GM19438 (cell line): ENCODE measurements around the gene RAB5B.

Experiments used
- ATAC-seq: cut with Tn5 transposase; IDR thresholded peaks from one replicate; pipeline ENCODE4 v1.9.1; 2021; ENCODE audit warnings: low read depth; ENCODE audit not compliant: unreplicated experiment

The RAB5B gene

DNA sequence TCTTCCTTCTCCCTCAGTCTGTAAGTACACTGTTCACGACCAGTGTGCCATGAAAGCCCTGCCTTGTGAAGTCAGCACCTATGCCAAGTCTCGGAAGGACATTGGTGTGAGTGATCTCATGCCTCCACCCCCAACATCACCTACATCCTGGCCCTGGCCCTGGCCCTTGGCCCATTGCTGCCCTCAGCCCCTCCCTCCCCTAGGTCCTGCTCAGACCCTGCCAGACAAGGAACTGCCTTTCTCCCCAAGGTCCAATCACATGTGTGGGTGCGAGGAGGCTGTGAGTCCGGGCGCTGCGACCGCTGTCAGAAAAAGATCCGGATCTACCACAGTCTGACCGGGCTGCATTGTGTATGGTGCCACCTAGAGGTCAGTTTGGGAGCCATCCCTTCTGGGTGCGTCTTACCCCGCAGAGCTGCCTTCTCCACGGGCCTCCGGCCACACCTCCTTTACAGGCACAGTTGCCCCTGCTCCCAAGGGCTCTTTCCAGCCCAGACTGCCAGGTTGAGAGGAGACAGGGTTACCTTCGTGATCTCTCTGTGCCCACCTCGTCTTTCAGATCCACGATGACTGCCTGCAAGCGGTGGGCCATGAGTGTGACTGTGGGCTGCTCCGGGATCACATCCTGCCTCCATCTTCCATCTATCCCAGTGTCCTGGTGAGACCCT is 33.7 kb upstream of the RAB5B start:
- peak; percentile 94 for ATAC-seq

DNA sequence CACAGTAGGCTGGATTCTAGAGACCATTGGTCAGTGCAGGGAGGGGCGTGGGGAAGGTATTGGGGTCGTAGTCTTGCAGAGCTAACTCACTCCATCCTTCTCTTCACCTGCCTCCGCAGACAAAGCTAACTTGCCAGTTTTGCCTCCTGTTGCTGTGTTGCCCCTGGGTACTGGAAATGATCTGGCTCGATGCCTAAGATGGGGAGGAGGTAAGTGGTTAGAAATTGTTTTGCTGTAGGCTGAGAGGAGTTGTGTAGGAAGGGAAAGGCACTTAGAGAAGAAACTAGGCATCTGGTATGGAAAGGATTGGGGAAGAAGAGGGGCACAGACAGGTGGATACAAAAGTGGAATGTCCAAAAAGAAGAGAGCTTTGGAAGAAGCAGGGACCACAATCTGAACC is 31.8 kb upstream of the RAB5B start:
- no peak for ATAC-seq

DNA sequence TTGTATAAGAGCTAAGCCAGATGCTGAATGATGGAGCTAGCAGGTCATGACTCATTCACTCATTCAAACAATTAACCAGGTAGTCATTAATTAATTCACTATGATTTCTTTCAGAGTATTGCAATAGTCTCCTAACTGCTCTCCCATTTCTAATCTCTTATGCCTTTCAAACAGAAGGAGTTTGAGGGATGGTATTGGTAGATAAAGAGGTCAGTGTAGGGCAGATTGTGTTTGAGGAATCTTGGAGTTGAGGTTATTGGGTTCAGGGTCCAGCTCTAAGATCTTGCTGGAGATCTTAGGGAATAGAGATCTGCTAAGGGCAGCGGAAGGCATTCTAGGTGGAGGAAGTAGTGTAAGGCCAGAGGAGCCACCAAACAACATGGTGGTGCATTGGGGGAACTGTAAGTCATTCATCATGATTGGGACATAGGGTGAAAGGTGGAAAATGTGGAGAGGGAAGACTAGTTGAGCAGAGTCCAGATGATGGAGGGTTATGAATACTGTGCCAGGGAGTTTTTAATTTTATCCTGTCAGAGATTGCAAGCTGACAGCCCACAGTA is 31.2 kb upstream of the RAB5B start:
- ATAC-seq: no peak

- no peak for ATAC-seq
These were observed 27.3 kb upstream of the RAB5B start for GRCh38 chr12:55946553-55946952.

DNA sequence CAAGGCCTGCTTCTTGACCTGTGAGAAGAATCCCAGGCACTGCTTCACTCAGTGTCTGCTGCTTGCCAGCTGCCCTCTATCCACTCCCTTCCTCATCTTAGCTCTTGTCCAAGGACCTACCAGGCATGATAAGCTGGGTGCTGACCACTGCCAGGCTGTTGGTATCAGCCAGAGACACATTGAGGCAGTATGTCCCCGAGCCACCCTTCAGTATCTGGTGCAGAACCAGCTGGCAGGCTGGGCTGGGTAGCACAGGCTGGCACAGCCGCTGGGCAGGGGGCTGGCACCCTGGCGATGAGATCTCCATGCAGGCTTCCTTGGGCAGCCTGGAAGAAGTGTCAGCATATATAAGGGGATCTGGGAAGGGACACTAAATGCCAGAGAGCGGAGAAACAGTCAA is 18.5 kb upstream of the RAB5B start:
- no peak for ATAC-seq

DNA sequence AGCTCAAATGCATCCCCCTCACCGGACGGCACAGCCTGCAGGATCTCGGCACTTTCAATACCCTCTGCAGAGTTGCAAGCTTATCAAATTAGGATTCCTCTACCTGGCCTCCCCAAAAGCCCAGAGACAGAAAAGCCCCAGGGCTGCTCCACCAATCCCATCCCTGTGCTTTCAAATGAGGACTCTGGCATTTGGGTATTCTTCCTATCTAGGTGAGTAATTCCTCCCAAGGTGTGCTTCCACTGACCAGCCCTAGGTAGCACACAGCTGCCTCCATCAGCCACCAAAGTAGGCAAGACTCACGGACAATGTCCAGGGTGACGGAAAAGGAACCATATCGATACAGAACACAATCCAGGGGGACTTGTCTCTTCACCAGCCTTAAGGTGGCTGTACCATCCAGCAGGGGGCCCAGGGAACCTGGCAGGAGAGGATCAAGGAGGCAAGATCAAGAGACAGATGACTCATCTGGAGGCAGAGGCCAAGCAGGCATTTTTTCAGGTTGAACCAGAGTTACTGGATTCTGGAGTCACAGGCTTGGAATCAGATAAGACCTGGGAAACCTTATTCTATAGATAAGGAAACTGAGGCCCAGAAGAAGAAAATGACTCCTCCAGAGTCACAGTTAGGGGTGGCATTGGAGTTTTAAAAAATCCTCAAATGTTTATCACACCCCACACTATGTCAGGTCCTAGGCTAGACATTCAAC is 17.9 kb upstream of the RAB5B start:
- ATAC-seq: no peak

- no peak for ATAC-seq
These were observed 16.6 kb upstream of the RAB5B start for GRCh38 chr12:55957106-55957859.

DNA sequence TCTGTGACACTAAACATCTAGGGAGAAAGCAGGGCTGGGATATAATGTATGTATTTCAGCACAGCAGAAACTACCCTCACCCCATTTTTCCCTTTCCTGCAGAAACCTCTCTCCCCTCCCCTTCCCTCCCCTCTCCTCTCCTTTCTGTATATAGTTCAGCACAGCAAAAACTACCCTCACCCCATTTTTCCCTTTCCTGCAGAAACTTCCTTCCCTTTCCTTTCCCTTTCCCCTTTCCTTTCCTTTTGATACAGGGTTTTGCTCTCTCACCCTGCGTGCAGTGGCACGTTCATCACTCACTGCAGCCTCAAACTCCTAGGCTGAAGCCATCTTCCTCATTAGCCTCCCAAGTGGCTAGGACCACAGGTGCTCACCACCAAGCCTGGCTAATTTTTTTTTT is 10.1 kb upstream of the RAB5B start:
- no peak for ATAC-seq

- ATAC-seq: no peak
These were observed 8.6 kb upstream of the RAB5B start for GRCh38 chr12:55965240-55965639.

DNA sequence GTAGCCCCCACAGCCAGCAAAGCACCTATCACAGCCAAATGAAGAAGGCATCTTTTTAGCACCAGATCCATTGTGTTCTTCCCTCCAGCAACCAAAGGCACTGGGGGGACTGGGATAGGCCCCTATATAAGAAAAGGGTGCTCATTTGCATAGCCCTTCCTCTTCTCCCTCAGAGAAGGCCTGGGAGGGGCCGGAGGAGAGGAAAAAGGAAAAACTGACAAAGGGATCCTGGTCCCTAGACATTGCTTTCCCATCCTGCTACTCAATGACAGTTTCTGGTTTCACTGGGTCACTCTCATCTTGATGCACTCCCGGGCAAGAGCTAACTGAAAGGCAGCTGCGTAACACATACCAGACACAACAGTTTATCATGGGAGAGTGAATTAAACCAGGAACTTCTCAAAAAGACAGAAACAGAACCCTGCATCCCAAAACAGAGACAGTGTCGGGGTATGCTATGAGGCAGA is 7.9 kb upstream of the RAB5B start, which contains the start of gene PMEL:
Gene PMEL, minus strand, starts transcription at position 102 of the 467 bp plus-strand sequence. Its CDS starts 31 bp downstream, at position 71.
- ATAC-seq: no peak

DNA sequence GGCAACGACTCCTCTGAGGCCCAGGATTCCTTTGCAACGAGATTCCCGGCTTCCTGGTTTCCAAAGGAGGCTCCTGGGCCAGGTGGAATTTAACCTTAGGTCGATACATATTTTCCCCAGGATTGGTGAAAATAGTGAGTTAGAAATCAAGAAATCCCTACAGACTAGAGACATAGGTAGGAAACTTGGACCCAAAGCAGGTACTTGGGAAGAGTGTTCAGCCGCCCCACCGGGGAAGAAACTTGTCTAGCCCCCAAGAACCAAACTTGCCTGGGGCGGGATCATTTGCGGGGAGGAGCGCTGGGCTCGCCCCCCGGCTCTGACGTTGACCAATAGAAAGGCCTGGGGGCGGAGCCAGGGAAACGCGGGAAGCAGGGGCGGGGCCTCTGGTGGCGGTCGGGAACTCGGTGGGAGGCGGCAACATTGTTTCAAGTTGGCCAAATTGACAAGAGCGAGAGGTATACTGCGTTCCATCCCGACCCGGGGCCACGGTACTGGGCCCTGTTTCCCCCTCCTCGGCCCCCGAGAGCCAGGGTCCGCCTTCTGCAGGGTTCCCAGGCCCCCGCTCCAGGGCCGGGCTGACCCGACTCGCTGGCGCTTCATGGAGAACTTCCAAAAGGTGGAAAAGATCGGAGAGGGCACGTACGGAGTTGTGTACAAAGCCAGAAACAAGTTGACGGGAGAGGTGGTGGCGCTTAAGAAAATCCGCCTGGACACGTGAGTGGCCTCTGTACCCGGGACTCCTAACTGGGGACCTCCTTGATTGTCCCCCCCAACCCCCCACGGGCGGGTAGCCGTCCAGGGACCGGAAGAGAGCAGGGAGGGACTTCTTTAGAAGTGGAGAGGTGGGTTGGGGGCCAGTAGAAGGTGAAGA is 7.2 kb upstream of the RAB5B start, which contains the start of gene CDK2:
Gene CDK2, plus strand, starts transcription at position 423 of the 874 bp plus-strand sequence. Its CDS starts 179 bp downstream, at position 602.
- peak; percentile 97 for ATAC-seq

DNA sequence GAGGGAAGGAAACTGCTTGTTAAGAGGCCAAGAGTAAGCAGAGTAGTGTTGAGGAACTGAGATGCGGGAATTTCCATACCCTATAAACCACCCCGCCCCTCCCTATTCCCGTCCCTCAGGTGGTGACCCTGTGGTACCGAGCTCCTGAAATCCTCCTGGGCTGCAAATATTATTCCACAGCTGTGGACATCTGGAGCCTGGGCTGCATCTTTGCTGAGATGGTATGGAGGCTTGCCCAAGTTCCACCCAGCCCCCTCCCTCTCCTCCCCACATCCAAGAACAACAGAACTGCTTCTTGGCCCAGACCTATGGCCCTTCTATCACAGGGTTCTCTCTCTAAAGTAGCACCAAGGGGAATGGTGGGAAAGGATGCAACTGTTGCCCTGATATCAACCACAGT is 4.5 kb upstream of the RAB5B start:
- no peak for ATAC-seq

- ATAC-seq: no peak
These were observed 3.1 kb upstream of the RAB5B start for GRCh38 chr12:55970775-55971174.

- no peak for ATAC-seq
These were observed 1.8 kb upstream of the RAB5B start for GRCh38 chr12:55972042-55972441.

GRCh38 chr12:55972456-55972855 is 1.4 kb upstream of the RAB5B start:
- no peak for ATAC-seq

DNA sequence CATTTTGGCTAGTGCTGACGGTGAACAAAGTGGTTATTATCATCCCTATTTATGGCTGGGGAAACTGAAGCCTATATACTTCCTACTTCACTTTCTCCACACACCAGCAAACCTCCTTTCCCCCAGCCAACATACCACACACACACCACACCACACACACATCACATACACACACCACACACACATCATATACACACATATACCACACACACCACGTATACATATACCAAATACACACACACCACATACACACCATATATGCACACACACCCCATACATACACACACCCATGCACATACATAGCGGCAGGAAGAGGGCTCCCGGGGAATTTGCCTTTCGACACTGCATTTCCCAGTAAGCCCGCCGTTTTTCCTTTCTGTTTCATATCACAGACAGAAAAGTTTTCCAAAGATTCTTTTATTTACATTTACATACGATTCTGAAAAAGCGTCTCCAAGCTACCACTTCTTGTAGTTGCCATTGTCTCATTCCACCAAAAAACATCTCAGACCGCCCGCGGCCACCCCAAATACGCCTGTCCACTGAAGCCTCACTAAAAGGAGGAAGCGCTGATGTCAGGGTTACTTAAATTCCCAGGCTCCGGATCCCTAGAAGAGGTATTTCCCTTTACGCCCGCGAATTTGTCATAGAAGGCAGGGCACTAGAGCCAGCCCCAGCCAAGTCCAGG is 823 bp upstream of the RAB5B start:
- no peak for ATAC-seq

DNA sequence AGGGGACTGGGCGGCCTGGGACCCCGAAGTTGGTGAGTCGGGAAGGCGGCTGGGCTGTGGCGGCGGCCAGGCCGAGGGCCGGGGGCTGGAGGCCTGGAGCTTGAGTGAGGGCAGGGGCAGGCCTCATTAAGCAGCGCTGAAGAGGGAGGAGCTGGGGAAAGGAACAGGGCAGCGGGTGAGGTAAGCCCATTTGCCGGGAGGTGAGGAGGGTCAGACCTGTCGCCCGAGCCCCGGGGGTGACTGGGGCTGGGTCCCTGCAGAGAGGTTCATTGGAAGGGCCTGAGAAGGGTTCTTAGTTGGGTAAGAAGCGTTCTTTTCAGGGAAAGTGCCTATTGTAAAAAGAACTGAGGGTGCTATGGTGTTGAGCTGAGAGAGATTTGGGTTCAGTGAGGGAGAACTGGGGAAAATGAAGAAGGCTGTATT is 441 bp downstream of the RAB5B start:
- ATAC-seq: peak; percentile 10

DNA sequence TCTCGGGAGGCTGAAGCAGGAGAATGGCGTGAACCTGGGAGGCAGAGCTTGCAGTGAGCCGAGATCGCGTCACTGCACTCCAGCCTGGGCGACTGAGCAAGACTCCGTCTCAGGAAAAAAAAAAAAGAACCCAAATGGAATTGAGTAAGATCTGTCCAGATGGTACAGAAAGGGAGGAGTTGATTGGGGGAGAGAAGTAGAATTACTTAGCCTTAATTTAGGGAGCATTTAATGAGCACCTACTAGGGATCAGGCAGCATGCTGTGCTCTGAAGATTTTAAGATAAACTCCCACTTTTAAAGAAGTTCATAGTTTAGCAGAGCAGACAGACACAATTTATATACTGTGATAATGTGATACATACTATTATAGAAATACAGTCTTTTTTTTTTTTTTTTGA is 4.5 kb downstream of the RAB5B start:
- no peak for ATAC-seq

- ATAC-seq: no peak
These were observed 5.2 kb downstream of the RAB5B start for GRCh38 chr12:55979069-55979468.
